HG03064 (cell line): ENCODE measurements around the gene AIRE.
"Not testable (repeated sequence)": the region's sequence is repeated elsewhere in the genome, so short reads cannot be mapped to it uniquely, and the experiment has no call there.

Experiments used
- ATAC-seq: cut with Tn5 transposase; IDR thresholded peaks from one replicate; pipeline ENCODE4 v1.9.1; 2021; ENCODE audit warnings: low read depth; ENCODE audit not compliant: unreplicated experiment

AIRE gene

GRCh38 chr21:44265734-44266270, 19.9 kb upstream of the AIRE start:
- no peak for ATAC-seq

- no peak for ATAC-seq
Observed at GRCh38 chr21:44267655-44268142, 18.0 kb upstream of the AIRE start.

GRCh38 chr21:44269090-44269489, 16.6 kb upstream of the AIRE start:
- ATAC-seq, result no peak

- ATAC-seq, result no peak
Observed at GRCh38 chr21:44271558-44272283, 14.0 kb upstream of the AIRE start.

GRCh38 chr21:44272284-44272858, 13.3 kb upstream of the AIRE start:
- no peak for ATAC-seq

GRCh38 chr21:44273046-44273445, 12.6 kb upstream of the AIRE start:
- no peak for ATAC-seq

- no peak for ATAC-seq
Observed at GRCh38 chr21:44275041-44275440, 10.6 kb upstream of the AIRE start.

- no peak for ATAC-seq
Observed at GRCh38 chr21:44279354-44280260, 6.1 kb upstream of the AIRE start.

GRCh38 chr21:44281801-44282200, 3.9 kb upstream of the AIRE start:
- no peak for ATAC-seq

GRCh38 chr21:44282370-44282769, 3.3 kb upstream of the AIRE start:
- no peak for ATAC-seq

GRCh38 chr21:44283211-44283785, 2.4 kb upstream of the AIRE start:
- ATAC-seq, result not testable (repeated sequence)

GRCh38 chr21:44283948-44284347, 1.7 kb upstream of the AIRE start:
- ATAC-seq, result no peak

GRCh38 chr21:44286086-44286715, 525 bp downstream of the AIRE start:
- ATAC-seq, result no peak

- no peak for ATAC-seq
Observed at GRCh38 chr21:44286716-44287632, 1.3 kb downstream of the AIRE start.

- no peak for ATAC-seq
Observed at GRCh38 chr21:44288251-44289110, 2.8 kb downstream of the AIRE start.

GRCh38 chr21:44289381-44290010, 3.8 kb downstream of the AIRE start:
- ATAC-seq, result no peak

- ATAC-seq, result no peak
Observed at GRCh38 chr21:44290327-44291077, 4.8 kb downstream of the AIRE start.
